ENCODE data around the gene GATA2. TPM values are rescaled to one million over a fixed set of nuclear protein-coding genes. Genes with fewer than 3 reads are reported as not detected.

The GATA2 gene
- total RNA-seq, 1 experiment from 2014 or later: 74.6 TPM

DNA sequence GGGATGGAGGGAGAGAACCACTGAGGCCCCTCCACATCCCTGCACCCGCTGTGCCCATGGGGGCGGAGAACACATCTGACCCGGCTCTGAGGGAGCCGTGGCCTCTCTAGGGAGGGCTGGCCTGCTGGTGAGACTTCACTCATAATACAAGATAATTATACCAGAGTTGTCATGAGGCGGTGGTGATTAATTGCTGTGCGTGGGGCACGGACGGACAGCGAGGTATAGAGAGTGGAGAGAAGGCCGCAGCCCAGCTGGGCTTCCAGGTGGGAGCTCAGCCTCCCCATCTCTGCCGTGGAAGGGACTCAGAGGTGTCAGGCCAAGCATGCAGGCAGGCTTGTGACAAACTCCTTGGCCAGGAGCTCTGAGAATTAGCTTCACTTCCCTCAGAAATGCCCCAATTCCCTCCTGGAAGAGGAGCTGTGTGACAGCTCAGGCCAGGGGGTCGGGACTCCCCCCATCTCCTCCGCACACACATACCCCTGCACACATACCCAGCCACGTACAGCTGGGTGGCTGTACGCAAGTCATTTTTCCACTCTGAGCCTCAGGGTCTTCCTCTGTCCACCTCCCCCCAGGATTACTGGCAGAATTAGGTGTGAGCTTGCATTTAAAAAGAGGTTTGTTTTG is 6.0 kb upstream of the GATA2 start:
- H3K4me3 ChIP-seq (ENCODE audit: low read depth in 2 of 2, low read length in 2 of 2): no peak overlapping the region
- in situ Hi-C loops (cut with HindIII; ENCODE audit: low pct_unique_long_range_greater_than_20kb, low sequenced_read_pairs): no loop called here
- no peaks in the 10 kb centered on the region for H3K9me3 ChIP-seq (ENCODE audit: control insufficient read depth, insufficient read depth, low read depth, low read length)
- no peaks in the 10 kb centered on the region for H3K36me3 ChIP-seq (ENCODE audit: control insufficient read depth, insufficient read depth, low read length)
- DNase-seq (ENCODE audit: low read depth, low spot score): no peak
- no peaks in the 10 kb centered on the region for H3K27me3 ChIP-seq (ENCODE audit: control insufficient read depth, insufficient read depth, low read length)
- ChIA-PET CTCF (interaction anchor here (0.5 to 1.3 kb wide), 2 partner anchors 12 to 73 kb away, joined by 3 to 5 read pairs; no protein-coding TSS in a partner anchor), POLR2A (no interaction called here)
- intact Hi-C loops (cut with micrococcal nuclease; ENCODE audit: unreplicated experiment): no loop called here
- peaks cover 11% of the 10 kb centered on the region; the same call in 1 of the 2 replicates for H3K4me1 ChIP-seq (ENCODE audit: control insufficient read depth, insufficient read depth, low read length)
- no peak for TF ChIP-seq SIN3A (IDR thresholded peaks at IDR 0.05; ENCODE audit: borderline replicate concordance, insufficient read depth, low read depth, low read length)
- TF ChIP-seq POLR2AphosphoS5 (IDR thresholded peaks at IDR 0.05; ENCODE audit: low read depth, low read length): no peak
- TF ChIP-seq TCF7L2 (IDR thresholded peaks at IDR 0.05; ENCODE audit: low read depth, low read length): no peak
- TF ChIP-seq, protein P1, sequence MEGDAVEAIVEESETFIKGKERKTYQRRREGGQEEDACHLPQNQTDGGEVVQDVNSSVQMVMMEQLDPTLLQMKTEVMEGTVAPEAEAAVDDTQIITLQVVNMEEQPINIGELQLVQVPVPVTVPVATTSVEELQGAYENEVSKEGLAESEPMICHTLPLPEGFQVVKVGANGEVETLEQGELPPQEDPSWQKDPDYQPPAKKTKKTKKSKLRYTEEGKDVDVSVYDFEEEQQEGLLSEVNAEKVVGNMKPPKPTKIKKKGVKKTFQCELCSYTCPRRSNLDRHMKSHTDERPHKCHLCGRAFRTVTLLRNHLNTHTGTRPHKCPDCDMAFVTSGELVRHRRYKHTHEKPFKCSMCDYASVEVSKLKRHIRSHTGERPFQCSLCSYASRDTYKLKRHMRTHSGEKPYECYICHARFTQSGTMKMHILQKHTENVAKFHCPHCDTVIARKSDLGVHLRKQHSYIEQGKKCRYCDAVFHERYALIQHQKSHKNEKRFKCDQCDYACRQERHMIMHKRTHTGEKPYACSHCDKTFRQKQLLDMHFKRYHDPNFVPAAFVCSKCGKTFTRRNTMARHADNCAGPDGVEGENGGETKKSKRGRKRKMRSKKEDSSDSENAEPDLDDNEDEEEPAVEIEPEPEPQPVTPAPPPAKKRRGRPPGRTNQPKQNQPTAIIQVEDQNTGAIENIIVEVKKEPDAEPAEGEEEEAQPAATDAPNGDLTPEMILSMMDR (IDR thresholded peaks at IDR 0.05): no peak
- TF ChIP-seq, protein P2, sequence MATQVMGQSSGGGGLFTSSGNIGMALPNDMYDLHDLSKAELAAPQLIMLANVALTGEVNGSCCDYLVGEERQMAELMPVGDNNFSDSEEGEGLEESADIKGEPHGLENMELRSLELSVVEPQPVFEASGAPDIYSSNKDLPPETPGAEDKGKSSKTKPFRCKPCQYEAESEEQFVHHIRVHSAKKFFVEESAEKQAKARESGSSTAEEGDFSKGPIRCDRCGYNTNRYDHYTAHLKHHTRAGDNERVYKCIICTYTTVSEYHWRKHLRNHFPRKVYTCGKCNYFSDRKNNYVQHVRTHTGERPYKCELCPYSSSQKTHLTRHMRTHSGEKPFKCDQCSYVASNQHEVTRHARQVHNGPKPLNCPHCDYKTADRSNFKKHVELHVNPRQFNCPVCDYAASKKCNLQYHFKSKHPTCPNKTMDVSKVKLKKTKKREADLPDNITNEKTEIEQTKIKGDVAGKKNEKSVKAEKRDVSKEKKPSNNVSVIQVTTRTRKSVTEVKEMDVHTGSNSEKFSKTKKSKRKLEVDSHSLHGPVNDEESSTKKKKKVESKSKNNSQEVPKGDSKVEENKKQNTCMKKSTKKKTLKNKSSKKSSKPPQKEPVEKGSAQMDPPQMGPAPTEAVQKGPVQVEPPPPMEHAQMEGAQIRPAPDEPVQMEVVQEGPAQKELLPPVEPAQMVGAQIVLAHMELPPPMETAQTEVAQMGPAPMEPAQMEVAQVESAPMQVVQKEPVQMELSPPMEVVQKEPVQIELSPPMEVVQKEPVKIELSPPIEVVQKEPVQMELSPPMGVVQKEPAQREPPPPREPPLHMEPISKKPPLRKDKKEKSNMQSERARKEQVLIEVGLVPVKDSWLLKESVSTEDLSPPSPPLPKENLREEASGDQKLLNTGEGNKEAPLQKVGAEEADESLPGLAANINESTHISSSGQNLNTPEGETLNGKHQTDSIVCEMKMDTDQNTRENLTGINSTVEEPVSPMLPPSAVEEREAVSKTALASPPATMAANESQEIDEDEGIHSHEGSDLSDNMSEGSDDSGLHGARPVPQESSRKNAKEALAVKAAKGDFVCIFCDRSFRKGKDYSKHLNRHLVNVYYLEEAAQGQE (IDR thresholded peaks at IDR 0.05; ENCODE audit: insufficient read depth in 1 of 2, low read depth in 2 of 2, low read length in 1 of 2): no peak
- H3K27ac ChIP-seq (ENCODE audit: low read length): no peak overlapping the region
- no TSS peak for BruUV-seq (replicated peaks)
- ATAC-seq: no peak

DNA sequence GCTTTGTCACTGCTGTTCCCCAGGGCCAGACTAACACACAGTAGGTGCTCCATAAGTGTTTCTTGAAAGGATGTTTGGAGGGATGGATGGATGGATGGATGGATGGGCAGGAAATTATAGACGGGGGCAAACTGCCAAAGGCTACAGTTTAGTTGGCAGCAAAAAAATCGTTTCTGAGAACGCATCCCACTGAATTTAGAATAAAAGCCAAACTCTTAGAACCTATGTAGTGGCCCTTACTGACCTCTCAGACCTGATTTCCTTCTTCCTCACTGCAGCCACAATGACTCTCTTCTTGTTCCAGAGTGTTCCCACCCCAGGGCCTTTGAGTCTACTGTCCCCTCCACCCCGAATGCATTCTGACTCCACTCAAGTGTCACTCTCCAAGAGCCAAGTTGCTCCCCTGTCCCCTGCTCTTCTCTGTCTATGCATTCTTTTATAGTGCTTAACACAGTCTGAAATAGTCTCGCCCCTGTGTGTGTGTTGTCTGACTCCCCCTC is 5.2 kb upstream of the GATA2 start:
- no peak for ATAC-seq
- Histone ChIP-seq H3K4me1 (ENCODE audit: control insufficient read depth, insufficient read depth, low read length) (peaks cover 18% of the 10 kb centered on the region; the same call in 1 of the 2 replicates), H3K4me3 (ENCODE audit: low read depth in 2 of 2, low read length in 2 of 2) (peak overlapping the region in 1 of 2 experiments; percentile 34; a peak in 2 of 4 replicates), H3K27me3 (ENCODE audit: control insufficient read depth, insufficient read depth, low read length) (no peaks in the 10 kb centered on the region), H3K9me3 (ENCODE audit: control insufficient read depth, insufficient read depth, low read depth, low read length) (no peaks in the 10 kb centered on the region), H3K36me3 (ENCODE audit: control insufficient read depth, insufficient read depth, low read length) (no peaks in the 10 kb centered on the region), H3K27ac (ENCODE audit: low read length) (0 out of 2 replicates have a peak overlapping the region, but pooled peaks have one; percentile 18)
- no peak for DNase-seq (ENCODE audit: low read depth, low spot score)
- CTCF ChIA-PET: interaction anchor here (0.5 to 1.4 kb wide), 3 partner anchors 66 to 191 kb away, joined by 3 to 6 read pairs (median 4); no protein-coding TSS in a partner anchor
- no TSS peak for BruUV-seq (replicated peaks)
- in situ Hi-C loops (cut with HindIII; ENCODE audit: low pct_unique_long_range_greater_than_20kb, low sequenced_read_pairs) (no loop called here), intact Hi-C loops (cut with micrococcal nuclease; ENCODE audit: unreplicated experiment) (no loop called here)
- POLR2A ChIA-PET: no interaction called here
- TF ChIP-seq POLR2AphosphoS5 (IDR thresholded peaks at IDR 0.05; ENCODE audit: low read depth, low read length): no peak
- TF ChIP-seq, protein P1 (IDR thresholded peaks at IDR 0.05): no peak; the same call in 1 of the 2 replicates
- no peak for TF ChIP-seq TCF7L2 (IDR thresholded peaks at IDR 0.05; ENCODE audit: low read depth, low read length)
- TF ChIP-seq SIN3A (IDR thresholded peaks at IDR 0.05; ENCODE audit: borderline replicate concordance, insufficient read depth, low read depth, low read length): no peak; the same call in 1 of the 2 replicates
- TF ChIP-seq, protein P2 (IDR thresholded peaks at IDR 0.05; ENCODE audit: insufficient read depth in 1 of 2, low read depth in 2 of 2, low read length in 1 of 2): no peak

Measured in Panc1 (cell line).